Stomach (tissue), 4 donors: ENCODE measurements around the gene CEP78.

Experiments
- EP300 ChIP-seq: sonication (generic); formaldehyde crosslinking; IDR thresholded peaks from one replicate; pipeline ENCODE4 v1.6.1; 2017; ENCODE audit warnings: antibody characterized with exemption
- POLR2AphosphoS5 ChIP-seq, 3 donors: sonication (generic); formaldehyde crosslinking; IDR thresholded peaks; one replicate each; pipeline ENCODE4 v1.6.1; 2016; ENCODE audit warnings: antibody characterized with exemption in 3 of 3

DNA sequence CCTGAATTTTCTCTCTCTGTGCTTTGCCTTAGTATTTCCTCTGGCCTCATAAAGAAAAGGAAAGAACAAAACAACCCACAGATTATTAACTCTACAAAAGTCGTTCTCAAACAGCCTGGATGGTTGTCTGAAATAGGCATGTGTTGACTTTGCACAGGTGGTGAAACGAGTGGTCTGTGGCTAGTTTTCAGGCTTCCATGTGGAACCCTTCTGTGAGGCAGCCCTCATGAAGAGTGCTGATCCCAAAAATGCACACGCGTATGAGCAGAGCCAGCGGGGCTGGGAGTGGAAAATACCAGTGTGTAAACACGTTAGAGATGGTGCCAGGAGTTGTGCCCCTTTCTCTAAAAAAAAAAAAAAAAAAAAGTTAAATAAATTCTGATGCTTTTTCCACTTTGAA lies 56.2 kb downstream of the CEP78 start:
- TF ChIP-seq EP300 (no peak), POLR2AphosphoS5 (IDR thresholded peaks at IDR 0.05) (no peak)
